Skeletal muscle satellite cell (primary cell): ENCODE results near the gene AFF1.

Experiments used
- H3K27me3 ChIP-seq: 2 replicates; pipeline ENCODE4 v1.7.0; 2013; ENCODE audit warnings: low read length; ENCODE audit not compliant: control insufficient read depth, insufficient read depth
- H3K36me3 ChIP-seq: 2 replicates; pipeline ENCODE4 v1.7.0; 2013; ENCODE audit warnings: mild to moderate bottlenecking, control low read depth, low read length; ENCODE audit not compliant: insufficient read depth
- H3K4me1 ChIP-seq: 2 replicates; pipeline ENCODE4 v1.7.0; 2013; ENCODE audit warnings: low read length; ENCODE audit not compliant: control insufficient read depth, insufficient read depth
- H3K4me2 ChIP-seq: 2 replicates; pipeline ENCODE4 v1.7.0; 2013; ENCODE audit warnings: mild to moderate bottlenecking, low read length
- H3K4me3 ChIP-seq: 2 replicates; pipeline ENCODE4 v1.7.0; 2013; ENCODE audit warnings: low read length
- H3K9ac ChIP-seq: 2 replicates; pipeline ENCODE4 v1.7.0; 2013; ENCODE audit warnings: mild to moderate bottlenecking, low read depth, low read length, moderate library complexity
- H3K9me3 ChIP-seq: replicated peaks from 2 replicates; pipeline ENCODE4 v1.7.0; 2013; ENCODE audit warnings: mild to moderate bottlenecking, control low read depth, low read length

The AFF1 gene

DNA sequence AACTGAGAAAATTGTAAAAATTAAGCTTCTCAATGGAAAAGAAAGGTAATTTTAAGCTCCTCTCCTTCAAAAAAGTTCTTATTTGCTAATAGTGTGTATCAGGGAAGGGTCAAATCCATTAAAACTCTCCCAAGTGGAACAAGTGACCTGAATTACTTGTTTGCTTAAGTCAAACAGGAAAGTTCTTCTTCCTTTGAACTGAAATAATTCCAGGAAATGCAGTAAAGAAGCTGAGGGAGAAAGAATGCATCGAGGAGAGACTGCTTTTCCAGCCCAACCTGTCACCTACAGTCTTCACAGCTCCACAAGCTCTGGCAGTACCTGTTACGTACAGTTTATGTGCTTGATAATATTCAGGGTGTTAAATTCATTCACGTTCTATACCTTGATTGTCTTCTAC lies 154.6 kb downstream of the AFF1 start:
- no peaks in the 10 kb centered on the region for H3K27me3 ChIP-seq
- no peak overlapping the region for H3K4me3 ChIP-seq
- H3K9me3 ChIP-seq = no peaks in the 10 kb centered on the region
- no peak overlapping the region for H3K9ac ChIP-seq
- peaks cover 27% of the 10 kb centered on the region for H3K4me1 ChIP-seq
- H3K36me3 ChIP-seq = peaks cover 4% of the 10 kb centered on the region
- H3K4me2 ChIP-seq = no peak overlapping the region

GRCh38 chr4:87090305-87090704 lies 155.5 kb downstream of the AFF1 start:
- H3K9ac ChIP-seq = no peak overlapping the region
- H3K4me3 ChIP-seq = no peak overlapping the region
- H3K4me1 ChIP-seq = peaks cover 25% of the 10 kb centered on the region

DNA sequence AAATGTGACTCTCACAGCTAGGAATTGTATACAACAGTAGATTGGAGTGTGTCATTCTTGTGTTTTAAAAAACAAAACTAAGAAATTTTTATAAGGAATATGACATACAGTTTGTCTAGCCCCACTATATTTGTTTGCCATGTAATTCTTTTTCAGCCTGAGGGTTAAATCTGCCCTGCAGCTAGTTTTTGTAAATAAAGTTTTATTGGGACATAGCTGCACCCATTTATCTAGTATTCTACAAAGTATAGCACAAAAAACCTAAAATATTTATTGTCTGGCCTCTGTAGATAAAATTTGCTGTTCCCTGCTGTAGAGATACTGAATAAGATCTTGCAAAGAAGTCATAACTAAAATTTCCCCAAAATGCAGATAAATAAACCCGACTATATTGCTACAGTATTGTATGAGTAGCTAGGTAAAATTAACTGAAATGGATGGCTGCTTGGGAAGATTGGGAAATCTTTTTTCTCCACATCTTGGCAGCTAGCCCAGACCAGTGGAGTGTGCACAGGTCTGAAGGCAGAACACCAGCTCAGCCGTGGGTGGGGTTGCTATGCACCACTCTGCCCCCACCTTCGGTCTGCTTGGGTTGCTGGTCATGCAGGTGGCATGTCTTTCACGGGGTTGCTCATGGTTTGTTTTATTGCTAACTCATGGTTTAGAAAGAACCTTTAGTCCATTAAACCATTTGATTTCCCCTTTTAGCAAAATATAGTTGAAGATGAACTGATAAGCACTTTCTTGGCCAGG lies 157.8 kb downstream of the AFF1 start:
- H3K36me3 ChIP-seq = no peaks in the 10 kb centered on the region
- H3K9me3 ChIP-seq = no peaks in the 10 kb centered on the region
- peak overlapping the region; percentile 17 for H3K4me2 ChIP-seq
- H3K27me3 ChIP-seq = no peaks in the 10 kb centered on the region
- H3K4me3 ChIP-seq = no peak overlapping the region
- peaks cover 20% of the 10 kb centered on the region for H3K4me1 ChIP-seq
- H3K9ac ChIP-seq = no peak overlapping the region

More at GRCh38 chr4:87090305-87090704, 155.5 kb downstream of the AFF1 start:
- no peaks in the 10 kb centered on the region for H3K9me3 ChIP-seq
- no peaks in the 10 kb centered on the region for H3K27me3 ChIP-seq
- H3K4me2 ChIP-seq = no peak overlapping the region
- H3K36me3 ChIP-seq = peaks cover 4% of the 10 kb centered on the region

- Histone ChIP-seq H3K9ac (no peak overlapping the region), H3K4me3 (no peak overlapping the region), H3K27me3 (no peaks in the 10 kb centered on the region), H3K9me3 (no peaks in the 10 kb centered on the region), H3K4me1 (peaks cover 20% of the 10 kb centered on the region), H3K4me2 (peak overlapping the region; percentile 17), H3K36me3 (no peaks in the 10 kb centered on the region)
Observed at GRCh38 chr4:87093443-87094123, 158.8 kb downstream of the AFF1 start.

GRCh38 chr4:87097075-87097474 lies 162.3 kb downstream of the AFF1 start:
- Histone ChIP-seq H3K4me1 (peaks cover 20% of the 10 kb centered on the region), H3K9ac (no peak overlapping the region), H3K4me2 (no peak overlapping the region), H3K27me3 (peaks cover 3% of the 10 kb centered on the region), H3K9me3 (no peaks in the 10 kb centered on the region), H3K4me3 (no peak overlapping the region), H3K36me3 (no peaks in the 10 kb centered on the region)

DNA sequence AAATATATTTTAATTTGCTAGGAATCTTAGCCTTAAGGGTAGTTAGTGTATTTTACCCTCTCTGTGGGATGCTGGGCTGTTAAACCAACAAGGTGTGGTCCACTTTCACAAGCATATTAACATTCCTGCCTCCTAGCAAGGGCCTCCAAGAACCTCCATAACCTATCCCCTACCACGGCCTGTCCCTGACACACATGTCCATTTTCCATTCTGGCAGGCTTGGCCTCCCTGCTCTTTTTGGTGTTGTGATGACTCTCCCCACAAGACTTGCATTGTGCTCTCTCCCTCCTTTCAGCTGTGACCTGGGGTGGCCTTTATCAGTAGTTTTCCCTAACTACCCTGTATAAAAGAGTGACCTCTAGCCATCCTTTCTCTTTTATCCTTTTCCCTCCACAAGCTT lies 165.4 kb downstream of the AFF1 start:
- Histone ChIP-seq H3K9me3 (no peaks in the 10 kb centered on the region), H3K9ac (no peak overlapping the region), H3K4me2 (no peak overlapping the region), H3K27me3 (peaks cover 3% of the 10 kb centered on the region), H3K4me3 (no peak overlapping the region), H3K4me1 (peaks cover 17% of the 10 kb centered on the region), H3K36me3 (no peaks in the 10 kb centered on the region)

DNA sequence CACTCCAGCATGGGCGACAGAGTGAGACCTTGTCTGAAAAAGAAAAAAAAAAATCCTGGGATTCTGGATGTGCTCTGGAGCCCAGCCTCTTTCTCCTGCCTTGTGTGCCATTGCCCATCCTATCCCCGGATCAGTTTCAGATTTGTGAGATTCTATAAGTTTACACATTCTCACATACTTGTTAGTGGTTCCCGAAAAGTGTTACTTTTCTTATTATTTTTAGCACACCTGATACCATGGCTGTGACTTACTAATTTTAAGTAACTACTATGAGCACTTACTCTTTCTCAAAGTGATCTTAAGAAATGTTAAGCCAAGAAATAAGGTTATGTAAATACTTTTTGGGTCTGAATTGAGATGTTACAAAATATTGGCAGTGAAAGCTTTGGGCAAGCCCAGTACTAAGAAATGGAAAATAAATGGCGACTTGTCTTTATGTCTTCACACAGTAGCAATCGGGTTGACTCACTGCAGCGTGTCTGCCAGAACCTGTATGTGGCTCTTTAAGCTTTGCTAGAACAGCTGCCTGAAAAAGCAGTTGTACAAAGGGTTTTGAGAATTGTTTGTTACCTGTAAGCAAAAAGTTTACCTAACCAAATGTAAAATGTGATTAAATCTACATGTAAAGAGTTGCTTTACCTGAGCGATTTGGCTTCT lies 166.9 kb downstream of the AFF1 start:
- Histone ChIP-seq H3K4me2 (no peak overlapping the region), H3K27me3 (peaks cover 3% of the 10 kb centered on the region), H3K4me1 (peaks cover 17% of the 10 kb centered on the region), H3K36me3 (no peaks in the 10 kb centered on the region), H3K4me3 (no peak overlapping the region), H3K9me3 (no peaks in the 10 kb centered on the region), H3K9ac (no peak overlapping the region)

DNA sequence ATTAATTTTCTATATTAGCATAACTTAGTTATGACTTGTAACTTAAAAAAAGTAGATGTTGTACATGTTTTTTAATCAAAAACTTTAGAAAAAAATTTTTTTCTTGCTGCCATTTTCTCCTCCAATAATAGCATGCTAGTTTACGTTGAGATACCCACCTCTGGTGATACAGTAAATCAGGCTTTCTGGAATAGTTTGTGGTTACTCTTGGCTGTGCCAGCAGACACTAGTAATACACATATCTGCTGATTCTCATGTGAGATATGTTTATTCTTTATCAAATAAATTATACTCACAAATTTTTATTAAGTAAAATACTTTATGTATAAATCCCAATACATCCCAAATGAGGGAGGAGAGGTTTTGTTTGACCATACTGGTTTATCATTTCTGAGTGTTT lies 168.3 kb downstream of the AFF1 start:
- no peaks in the 10 kb centered on the region for H3K36me3 ChIP-seq
- H3K9me3 ChIP-seq = no peaks in the 10 kb centered on the region
- H3K4me3 ChIP-seq = no peak overlapping the region
- H3K4me2 ChIP-seq = peak overlapping the region; percentile 50
- peak overlapping the region; percentile 15 for H3K9ac ChIP-seq
- peaks cover 3% of the 10 kb centered on the region for H3K27me3 ChIP-seq
- H3K4me1 ChIP-seq = peaks cover 26% of the 10 kb centered on the region

- Histone ChIP-seq H3K4me1 (peaks cover 33% of the 10 kb centered on the region), H3K9ac (peak overlapping the region; percentile 37), H3K36me3 (no peaks in the 10 kb centered on the region), H3K27me3 (peaks cover 3% of the 10 kb centered on the region), H3K4me3 (no peak overlapping the region), H3K9me3 (no peaks in the 10 kb centered on the region), H3K4me2 (peak overlapping the region; percentile 71)
Observed at GRCh38 chr4:87103691-87104187, 168.9 kb downstream of the AFF1 start.

GRCh38 chr4:87105101-87105845 lies 170.5 kb downstream of the AFF1 start:
- Histone ChIP-seq H3K4me1 (peaks cover 34% of the 10 kb centered on the region), H3K36me3 (no peaks in the 10 kb centered on the region), H3K4me2 (no peak overlapping the region), H3K9ac (no peak overlapping the region), H3K9me3 (no peaks in the 10 kb centered on the region), H3K27me3 (peaks cover 1% of the 10 kb centered on the region), H3K4me3 (no peak overlapping the region)

DNA sequence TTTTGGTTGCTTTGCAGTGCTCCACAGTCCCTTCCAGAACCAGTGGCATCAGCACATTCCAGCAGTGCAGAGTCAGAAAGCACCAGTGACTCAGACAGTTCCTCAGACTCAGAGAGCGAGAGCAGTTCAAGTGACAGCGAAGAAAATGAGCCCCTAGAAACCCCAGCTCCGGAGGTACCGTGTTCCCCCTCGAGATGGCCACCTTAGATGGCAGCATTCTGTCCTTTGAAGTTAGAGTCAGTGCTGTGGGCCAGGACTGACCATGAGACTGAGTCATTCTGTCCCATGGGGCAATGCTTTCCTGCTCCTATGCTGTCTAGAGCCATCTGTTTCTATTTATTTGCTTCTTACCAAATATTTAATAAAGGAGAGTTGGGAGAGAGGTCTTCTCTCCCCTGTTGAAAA lies 173.3 kb downstream of the AFF1 start:
- Histone ChIP-seq H3K9ac (no peak overlapping the region), H3K9me3 (no peaks in the 10 kb centered on the region), H3K36me3 (no peaks in the 10 kb centered on the region), H3K4me2 (peak overlapping the region; percentile 72), H3K4me1 (peaks cover 32% of the 10 kb centered on the region), H3K4me3 (peak overlapping the region; percentile 33), H3K27me3 (no peaks in the 10 kb centered on the region)
